K562 (cell line): ENCODE results near the gene ADAM10. TPM values are rescaled to one million over a fixed set of nuclear protein-coding genes. Genes with fewer than 3 reads are reported as not detected.

Experiments
- AFF1 ChIP-seq, 2 experiments: fragments of 450-650 bp; IDR thresholded peaks; 2 replicates each; pipeline ENCODE4 v1.6.1; 2018; ENCODE audit warnings: mild to moderate bottlenecking in 2 of 2, low read depth in 1 of 2; ENCODE audit not compliant: partially characterized antibody in 2 of 2
- ARID4B ChIP-seq: sonication (generic); formaldehyde crosslinking; IDR thresholded peaks from 2 replicates; pipeline ENCODE4 v1.8.0; 2022; ENCODE audit warnings: mild to moderate bottlenecking, missing genetic modification reagents
- HDAC2 ChIP-seq: fragments of 450-650 bp; IDR thresholded peaks from 2 replicates; pipeline ENCODE4 v1.6.1; 2016; ENCODE audit warnings: mild to moderate bottlenecking
- HMBOX1 ChIP-seq: sonication (generic); IDR thresholded peaks from 2 replicates; pipeline ENCODE4 v1.6.1; 2016
- MLLT1 ChIP-seq, 2 experiments: fragments of 450-650 bp; IDR thresholded peaks; 2 replicates each; pipeline ENCODE4 v1.6.1; 2016
- MNT ChIP-seq, 2 experiments: fragments of 450-650 bp; conservative IDR thresholded peaks; 2 replicates each; pipeline ENCODE4 v1.6.1; 2017; ENCODE audit warnings: mild to moderate bottlenecking in 2 of 2, moderate library complexity in 2 of 2
- RAD51 ChIP-seq: fragments of 450-650 bp; IDR thresholded peaks from 2 replicates; pipeline ENCODE4 v1.7.1; 2016; ENCODE audit warnings: low read depth, mild to moderate bottlenecking, borderline replicate concordance
- SLC30A9 ChIP-seq: fragments of 250-450 bp; sonication (Bioruptor Pico); IDR thresholded peaks from 2 replicates; pipeline ENCODE4 v1.8.0; 2022; ENCODE audit warnings: mild to moderate bottlenecking, moderate library complexity
- SP1 ChIP-seq: sonication (generic); formaldehyde crosslinking; IDR thresholded peaks from 2 replicates; pipeline ENCODE4 v1.8.1; 2022; ENCODE audit warnings: mild to moderate bottlenecking, missing genetic modification reagents
- XRCC5 ChIP-seq: fragments of 200-400 bp; formaldehyde crosslinking; IDR thresholded peaks from 2 replicates; pipeline ENCODE4 v1.6.1; 2017; ENCODE audit warnings: low read depth, mild to moderate bottlenecking, low read length
- ZFP36 ChIP-seq: fragments of 150-350 bp; IDR thresholded peaks from 2 replicates; pipeline ENCODE4 v1.6.1; 2018; ENCODE audit warnings: low read length, low read depth; ENCODE audit not compliant: partially characterized antibody
- polyA plus RNA-seq, 8 experiments: library from polyadenylated mRNA; depleted of rRNA in 4 of 8; stranded (reverse) in 5 of 8; unstranded in 3 of 8; fragments of >200 nt; fragmentation: Nextera tagmentation in 2 of 8; fragmentation: Illumina TruSeq in 1 of 8; extraction: Ambion mirVana in 2 of 8; extraction: Trizol in 1 of 8; gene quantifications; 2 replicates each; pipeline versions ENCODE4 v1.2.1 to v1.2.3, GENCODE V29; 2011 to 2014; ENCODE audit warnings: inconsistent platforms in 1 of 8, missing spikeins in 1 of 8
- total RNA-seq, 7 experiments: library from RNA; depleted of rRNA in 6 of 7; stranded (reverse); fragments of >200 nt in 6 of 7; fragmentation: Illumina TruSeq in 2 of 7; extraction: Trizol in 2 of 7; gene quantifications; 2 replicates each; pipeline versions ENCODE4 v1.2.1 to v1.2.3, GENCODE V29; 2011 to 2021; ENCODE audit warnings: low replicate concordance in 1 of 7

The ADAM10 gene
- total and polyA plus RNA-seq, 9 of the 15 experiments (the other 6 are each of a cell fraction or from before 2014, with no cell fraction given), result 11.9 to 152 (median 57.3) TPM

- TF ChIP-seq AFF1 (IDR thresholded peaks at IDR 0.05; ENCODE audit: low read depth in 1 of 2, partially characterized antibody in 2 of 2), result peak in 1 of 2 experiments; percentile 49
- TF ChIP-seq ZFP36, result no peak
- no peak for TF ChIP-seq RAD51
- TF ChIP-seq MLLT1 (IDR thresholded peaks at IDR 0.05), result peak in 1 of 2 experiments; percentile 36; a peak in 1 of 4 replicates
- TF ChIP-seq SP1 (CRISPR knock-in tag), result peak; percentile 52; the same call in 1 of the 2 replicates
- 0 out of 2 replicates have a peak, but pooled peaks have one; percentile 48 for TF ChIP-seq HDAC2
- no peak for TF ChIP-seq SLC30A9
- peak; percentile 48; the same call in 1 of the 2 replicates for TF ChIP-seq HMBOX1
- no peak for TF ChIP-seq XRCC5
- TF ChIP-seq MNT (conservative IDR thresholded peaks at IDR 0.05), result peak; percentile 49 to 56; a peak in 2 of 4 replicates
- TF ChIP-seq ARID4B (CRISPR knock-in tag), result peak; percentile 55; the same call in 1 of the 2 replicates
Observed at GRCh38 chr15:58748040-58748851, 1.3 kb downstream of the ADAM10 start (continued).
